ENCODE results near the gene ZNF816.

- TF ChIP-seq, protein P1, sequence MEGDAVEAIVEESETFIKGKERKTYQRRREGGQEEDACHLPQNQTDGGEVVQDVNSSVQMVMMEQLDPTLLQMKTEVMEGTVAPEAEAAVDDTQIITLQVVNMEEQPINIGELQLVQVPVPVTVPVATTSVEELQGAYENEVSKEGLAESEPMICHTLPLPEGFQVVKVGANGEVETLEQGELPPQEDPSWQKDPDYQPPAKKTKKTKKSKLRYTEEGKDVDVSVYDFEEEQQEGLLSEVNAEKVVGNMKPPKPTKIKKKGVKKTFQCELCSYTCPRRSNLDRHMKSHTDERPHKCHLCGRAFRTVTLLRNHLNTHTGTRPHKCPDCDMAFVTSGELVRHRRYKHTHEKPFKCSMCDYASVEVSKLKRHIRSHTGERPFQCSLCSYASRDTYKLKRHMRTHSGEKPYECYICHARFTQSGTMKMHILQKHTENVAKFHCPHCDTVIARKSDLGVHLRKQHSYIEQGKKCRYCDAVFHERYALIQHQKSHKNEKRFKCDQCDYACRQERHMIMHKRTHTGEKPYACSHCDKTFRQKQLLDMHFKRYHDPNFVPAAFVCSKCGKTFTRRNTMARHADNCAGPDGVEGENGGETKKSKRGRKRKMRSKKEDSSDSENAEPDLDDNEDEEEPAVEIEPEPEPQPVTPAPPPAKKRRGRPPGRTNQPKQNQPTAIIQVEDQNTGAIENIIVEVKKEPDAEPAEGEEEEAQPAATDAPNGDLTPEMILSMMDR (IDR thresholded peaks at IDR 0.05; ENCODE audit: poor library complexity, severe bottlenecking) = no peak
- no peak for TF ChIP-seq EP300 (conservative IDR thresholded peaks at IDR 0.05; ENCODE audit: poor library complexity, severe bottlenecking)
- TF ChIP-seq, protein P2, sequence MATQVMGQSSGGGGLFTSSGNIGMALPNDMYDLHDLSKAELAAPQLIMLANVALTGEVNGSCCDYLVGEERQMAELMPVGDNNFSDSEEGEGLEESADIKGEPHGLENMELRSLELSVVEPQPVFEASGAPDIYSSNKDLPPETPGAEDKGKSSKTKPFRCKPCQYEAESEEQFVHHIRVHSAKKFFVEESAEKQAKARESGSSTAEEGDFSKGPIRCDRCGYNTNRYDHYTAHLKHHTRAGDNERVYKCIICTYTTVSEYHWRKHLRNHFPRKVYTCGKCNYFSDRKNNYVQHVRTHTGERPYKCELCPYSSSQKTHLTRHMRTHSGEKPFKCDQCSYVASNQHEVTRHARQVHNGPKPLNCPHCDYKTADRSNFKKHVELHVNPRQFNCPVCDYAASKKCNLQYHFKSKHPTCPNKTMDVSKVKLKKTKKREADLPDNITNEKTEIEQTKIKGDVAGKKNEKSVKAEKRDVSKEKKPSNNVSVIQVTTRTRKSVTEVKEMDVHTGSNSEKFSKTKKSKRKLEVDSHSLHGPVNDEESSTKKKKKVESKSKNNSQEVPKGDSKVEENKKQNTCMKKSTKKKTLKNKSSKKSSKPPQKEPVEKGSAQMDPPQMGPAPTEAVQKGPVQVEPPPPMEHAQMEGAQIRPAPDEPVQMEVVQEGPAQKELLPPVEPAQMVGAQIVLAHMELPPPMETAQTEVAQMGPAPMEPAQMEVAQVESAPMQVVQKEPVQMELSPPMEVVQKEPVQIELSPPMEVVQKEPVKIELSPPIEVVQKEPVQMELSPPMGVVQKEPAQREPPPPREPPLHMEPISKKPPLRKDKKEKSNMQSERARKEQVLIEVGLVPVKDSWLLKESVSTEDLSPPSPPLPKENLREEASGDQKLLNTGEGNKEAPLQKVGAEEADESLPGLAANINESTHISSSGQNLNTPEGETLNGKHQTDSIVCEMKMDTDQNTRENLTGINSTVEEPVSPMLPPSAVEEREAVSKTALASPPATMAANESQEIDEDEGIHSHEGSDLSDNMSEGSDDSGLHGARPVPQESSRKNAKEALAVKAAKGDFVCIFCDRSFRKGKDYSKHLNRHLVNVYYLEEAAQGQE (IDR thresholded peaks at IDR 0.05; ENCODE audit: borderline replicate concordance) = no peak
- no peak for TF ChIP-seq EZH2 (IDR thresholded peaks at IDR 0.05; ENCODE audit: borderline replicate concordance, insufficient read depth, low read length, poor library complexity, severe bottlenecking)
- no peak for TF ChIP-seq POLR2AphosphoS5 (IDR thresholded peaks at IDR 0.05)
- TF ChIP-seq TAF1 (IDR thresholded peaks at IDR 0.05; ENCODE audit: low read depth) = no peak
- no peak for TF ChIP-seq RAD21 (conservative IDR thresholded peaks at IDR 0.05)
Observed at GRCh38 chr19:52949422-52949821, 13.3 kb downstream of the ZNF816 start.
